GM13976 (cell line): ENCODE data around the gene VKORC1.
"Not testable (repeated sequence)": the region's sequence is repeated elsewhere in the genome, so short reads cannot be mapped to it uniquely, and the experiment has no call there.

ENCODE experiments used
- DNase-seq: peaks from one replicate; pipeline ENCODE4 v3.0.0; 2012; ENCODE audit warnings: low spot score
- CTCF ChIP-seq: IDR thresholded peaks from 2 replicates; pipeline ENCODE4 v1.5.1; 2012; ENCODE audit warnings: borderline replicate concordance, mild to moderate bottlenecking; ENCODE audit not compliant: insufficient read depth; ENCODE audit errors: extremely low read depth, missing control alignments, control extremely low read depth
- in situ Hi-C: fragments of 300-500 bp; cut with MboI; formaldehyde crosslinking; loops from one replicate; pipeline ENCODE4 v1.12.0; 2022; ENCODE audit warnings: low sequenced_read_pairs, mixed read lengths, inconsistent platforms; ENCODE audit not compliant: unreplicated experiment

The VKORC1 gene

GRCh38 chr16:31138621-31139578 lies 44.3 kb upstream of the VKORC1 start:
- in situ Hi-C loops, result no loop called here
- peak; percentile 17 for DNase-seq
- no peak for TF ChIP-seq CTCF

DNA sequence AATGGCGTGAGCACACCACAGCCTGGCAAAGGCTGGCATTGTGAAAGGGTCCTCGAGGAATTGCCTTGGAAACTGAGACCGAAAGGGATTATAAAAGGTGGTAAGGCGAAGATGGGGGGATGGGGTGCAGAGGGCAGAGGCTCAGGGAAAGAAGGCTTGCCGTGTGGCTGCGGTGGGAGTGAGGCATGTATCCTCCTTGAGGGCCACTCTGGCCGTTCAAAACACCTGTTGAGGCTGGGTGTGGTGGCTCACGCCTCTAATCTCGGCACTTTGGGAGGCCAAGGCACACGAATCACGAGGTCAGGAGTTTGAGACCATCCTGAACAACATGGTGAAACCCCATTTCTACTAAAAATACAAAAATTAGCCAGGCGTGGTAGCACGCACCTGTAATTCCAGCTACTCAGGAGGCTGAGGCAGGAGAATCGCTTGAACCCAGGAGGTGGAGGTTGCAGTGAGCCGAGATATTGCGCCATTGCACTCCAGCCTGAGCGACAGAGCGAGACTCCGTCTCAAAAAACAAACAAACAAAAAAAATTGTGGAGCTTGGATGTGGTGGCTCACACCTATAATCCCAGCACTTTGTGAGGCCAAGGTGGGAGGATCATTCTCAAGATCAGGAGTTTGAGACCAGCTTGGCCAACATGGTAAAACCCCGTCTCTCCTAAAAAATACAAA lies 42.4 kb upstream of the VKORC1 start:
- DNase-seq, in situ Hi-C loops: not testable (repeated sequence)

DNA sequence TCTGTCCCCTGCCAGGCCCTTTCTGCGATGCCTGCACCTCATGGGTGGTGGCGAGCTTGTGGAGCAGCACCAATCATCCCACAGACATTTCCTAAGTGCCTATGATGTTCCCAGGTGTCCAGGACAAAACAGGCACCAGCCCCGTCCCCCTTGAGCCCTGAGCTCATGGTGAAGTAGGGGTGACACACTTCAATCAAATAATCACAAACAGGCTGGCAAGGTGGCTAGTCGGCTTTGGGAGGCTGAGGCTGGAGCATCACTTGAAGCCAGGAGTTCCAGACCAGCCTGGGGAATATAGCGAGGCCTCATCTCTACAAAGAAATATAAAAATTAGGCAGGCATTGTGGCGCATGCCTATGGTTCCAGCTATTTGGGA lies 41.7 kb upstream of the VKORC1 start:
- no peak for DNase-seq
- in situ Hi-C loops, result no loop called here
- TF ChIP-seq CTCF, result no peak

GRCh38 chr16:31135535-31136286 lies 41.1 kb upstream of the VKORC1 start, which contains the start of gene PRSS8:
Gene PRSS8, minus strand, starts transcription at chr16:31135727. Its CDS starts 229 bp downstream, at chr16:31135498.
- no peak for TF ChIP-seq CTCF
- no peak for DNase-seq
- in situ Hi-C loops, result no loop called here

DNA sequence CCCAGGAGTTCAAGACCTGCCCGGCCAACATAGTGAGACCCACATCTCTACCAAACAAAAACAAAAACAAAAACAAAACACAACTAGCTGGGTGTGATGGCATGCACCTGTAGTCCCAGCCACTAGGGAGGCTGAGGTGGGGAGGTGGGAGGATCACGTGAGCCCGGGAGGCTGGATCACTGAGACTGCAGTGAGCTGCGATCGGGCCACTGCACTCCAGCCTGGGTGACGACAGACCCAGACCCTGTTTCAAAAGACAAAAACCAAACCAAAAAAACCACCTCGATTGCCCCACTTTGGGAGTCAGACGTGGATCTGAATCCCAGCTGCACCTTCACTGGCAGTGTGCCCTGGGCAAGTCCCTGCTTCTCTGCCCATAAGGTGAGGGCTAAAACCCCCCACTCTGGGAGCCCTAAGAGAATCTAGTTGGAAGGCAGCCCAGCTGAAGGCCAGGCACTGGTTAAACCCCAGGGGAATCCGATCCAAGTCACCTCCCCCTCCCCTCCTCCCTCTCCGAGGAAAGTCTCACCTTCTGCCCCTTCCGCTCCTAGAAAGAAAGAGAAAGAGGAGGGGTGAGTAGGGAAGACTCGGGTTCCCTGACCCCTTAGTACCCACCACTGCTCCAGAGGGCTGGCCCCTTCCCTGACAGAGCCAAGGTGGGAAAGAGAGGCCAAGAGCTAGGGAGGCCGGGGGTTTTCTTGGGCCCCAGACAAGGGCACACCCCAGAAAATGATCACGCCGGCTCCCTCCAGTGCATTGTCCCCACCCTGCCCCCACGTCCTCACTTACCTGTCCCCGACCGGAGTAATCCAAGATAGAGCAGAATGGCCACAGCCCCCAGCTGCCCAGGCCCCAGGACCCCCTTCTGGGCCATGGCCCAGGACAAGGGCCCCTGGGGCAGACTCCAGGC lies 40.3 kb upstream of the VKORC1 start:
- no peak for TF ChIP-seq CTCF
- in situ Hi-C loops, result no loop called here
- no peak for DNase-seq

GRCh38 chr16:31134091-31134571 lies 39.5 kb upstream of the VKORC1 start:
- in situ Hi-C loops, result no loop called here
- no peak for TF ChIP-seq CTCF
- no peak for DNase-seq
